HG03108 (cell line): ENCODE measurements around the gene AOX1.
"Not testable (repeated sequence)": the region's sequence is repeated elsewhere in the genome, so short reads cannot be mapped to it uniquely, and the experiment has no call there.

Experiments used
- ATAC-seq: cut with Tn5 transposase; IDR thresholded peaks from one replicate; pipeline ENCODE4 v1.9.1; 2021; ENCODE audit warnings: moderate library complexity; ENCODE audit not compliant: unreplicated experiment

The AOX1 gene

DNA sequence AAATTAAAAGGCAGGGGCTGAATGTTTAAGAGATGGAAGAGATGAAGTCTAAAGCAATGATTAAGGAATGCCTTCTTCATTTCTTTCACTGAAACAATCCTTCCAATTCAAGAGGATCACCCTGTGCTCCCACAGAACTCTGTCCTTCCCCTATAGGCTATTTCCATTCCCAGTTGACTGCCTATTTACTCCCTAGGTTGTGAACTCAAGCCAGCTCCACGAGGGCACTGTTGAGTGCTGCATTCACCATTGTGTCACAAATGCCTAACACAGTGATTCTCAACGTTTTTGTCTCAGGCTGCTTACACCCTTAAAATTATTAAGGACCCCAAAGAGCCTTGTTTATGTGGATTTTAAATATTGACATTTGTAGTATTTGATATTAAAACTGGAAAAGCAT lies 112.4 kb downstream of the AOX1 start:
- no peak for ATAC-seq

DNA sequence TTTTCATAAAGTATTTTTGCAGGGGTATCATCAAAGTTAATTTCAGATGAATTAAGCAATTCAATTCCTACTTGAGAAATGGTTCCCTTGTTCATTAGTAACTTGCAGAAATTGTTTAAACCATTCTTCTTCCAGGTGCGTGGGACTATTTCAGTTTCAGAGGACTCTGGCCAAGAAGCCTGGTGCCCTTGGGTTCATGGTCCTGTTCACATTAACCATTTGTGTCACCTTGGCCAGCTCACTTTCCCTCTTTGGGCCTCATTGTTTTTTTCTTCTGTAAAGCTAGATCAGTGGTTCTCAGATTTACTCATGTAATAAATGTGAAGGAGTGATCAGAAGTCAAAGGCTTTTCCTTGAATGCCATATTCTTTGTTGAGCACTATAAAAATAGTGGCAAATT lies 113.5 kb downstream of the AOX1 start:
- ATAC-seq, result no peak

DNA sequence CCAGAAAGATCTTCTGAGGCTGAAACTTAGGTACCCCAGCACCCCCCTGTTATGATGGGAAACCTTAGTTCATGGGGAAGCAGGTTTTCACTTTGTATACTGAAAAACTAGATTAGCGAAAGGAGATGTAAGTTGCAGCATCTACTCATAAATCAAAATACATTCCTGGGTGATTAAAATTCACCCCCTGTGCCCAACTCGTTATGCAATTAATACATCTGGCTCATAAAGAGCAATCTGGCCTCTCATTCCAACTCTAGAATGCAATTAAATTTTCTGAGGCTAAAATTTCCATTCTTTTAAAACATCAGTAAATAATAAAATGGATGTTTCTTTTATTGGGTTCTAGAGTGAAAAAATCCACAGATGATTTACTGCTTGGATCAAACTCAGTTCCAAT lies 115.0 kb downstream of the AOX1 start:
- no peak for ATAC-seq

DNA sequence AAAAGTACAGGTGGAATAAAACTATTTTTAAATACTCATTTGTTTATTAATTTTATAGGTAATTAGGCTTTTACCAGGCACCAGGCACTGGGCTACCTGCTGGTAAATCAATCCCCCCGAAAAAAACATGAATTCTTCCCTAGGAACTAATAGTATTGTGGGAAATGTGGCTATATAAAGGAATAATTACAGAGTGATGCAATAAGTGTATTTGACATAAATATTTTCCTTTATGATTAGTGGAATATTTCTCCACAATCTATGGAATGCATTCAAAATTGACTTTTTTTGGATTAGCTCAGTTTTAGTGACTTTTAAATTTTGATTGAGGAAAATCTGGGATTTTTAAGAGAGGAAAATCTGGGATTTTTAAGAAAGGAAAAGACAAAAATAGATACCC lies 116.2 kb downstream of the AOX1 start:
- no peak for ATAC-seq

DNA sequence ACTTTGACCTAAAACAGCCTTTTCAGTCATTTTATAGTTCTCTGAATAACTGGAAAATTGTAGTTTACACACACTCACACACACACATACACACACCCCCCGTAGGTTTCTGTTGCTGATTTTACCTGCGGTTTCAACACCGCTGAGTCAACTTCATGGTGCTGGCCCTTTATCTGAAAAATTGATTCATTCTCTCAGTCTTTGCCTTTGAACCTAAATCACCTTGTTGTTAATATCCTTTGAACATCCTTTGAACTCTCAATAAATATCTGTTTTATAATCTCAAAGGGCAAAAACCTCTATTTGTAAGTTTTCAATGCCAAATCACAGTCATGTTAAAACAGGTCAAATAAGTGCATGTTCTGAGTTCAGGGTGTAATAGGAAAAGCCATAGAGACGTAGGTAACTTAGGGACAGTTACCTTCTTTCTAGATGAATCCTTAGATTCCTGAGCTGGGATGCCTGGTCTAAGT lies 116.9 kb downstream of the AOX1 start:
- no peak for ATAC-seq

DNA sequence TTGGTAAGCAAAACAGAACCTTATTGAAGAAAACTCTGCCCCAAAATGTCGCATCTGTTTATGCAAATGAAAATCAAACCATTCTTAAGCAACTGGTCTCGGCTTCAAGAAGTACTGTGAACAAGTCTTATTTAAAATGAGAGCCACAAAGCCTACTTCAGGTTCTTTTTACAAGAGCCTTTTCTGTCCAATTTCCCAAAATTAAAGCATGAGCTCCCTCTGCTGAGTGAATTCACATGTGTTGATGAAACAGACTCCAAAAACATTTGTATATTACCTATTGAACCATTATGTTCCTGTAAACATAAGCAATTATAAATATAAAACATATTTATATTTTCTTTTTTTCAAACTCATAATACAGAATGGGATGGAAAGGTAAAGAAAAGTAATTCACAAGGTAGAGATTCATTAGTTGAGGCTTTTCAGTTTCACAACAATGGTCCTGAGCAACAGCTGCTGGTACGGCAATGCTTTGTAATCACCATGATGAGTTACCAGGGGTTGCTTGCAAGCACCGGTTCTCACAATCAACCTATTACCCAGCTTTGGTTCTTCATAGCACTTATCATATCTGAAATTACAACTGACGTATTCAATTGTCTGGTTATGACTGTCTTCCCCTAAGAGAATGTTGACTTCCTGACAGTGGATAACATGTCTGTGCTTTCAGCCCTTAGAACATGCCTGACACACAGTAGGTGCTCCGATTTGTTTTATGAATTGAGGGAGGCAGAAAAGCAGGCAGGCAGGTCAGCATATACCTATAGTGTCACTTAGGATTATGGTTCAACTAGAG lies 117.5 kb downstream of the AOX1 start:
- no peak for ATAC-seq

DNA sequence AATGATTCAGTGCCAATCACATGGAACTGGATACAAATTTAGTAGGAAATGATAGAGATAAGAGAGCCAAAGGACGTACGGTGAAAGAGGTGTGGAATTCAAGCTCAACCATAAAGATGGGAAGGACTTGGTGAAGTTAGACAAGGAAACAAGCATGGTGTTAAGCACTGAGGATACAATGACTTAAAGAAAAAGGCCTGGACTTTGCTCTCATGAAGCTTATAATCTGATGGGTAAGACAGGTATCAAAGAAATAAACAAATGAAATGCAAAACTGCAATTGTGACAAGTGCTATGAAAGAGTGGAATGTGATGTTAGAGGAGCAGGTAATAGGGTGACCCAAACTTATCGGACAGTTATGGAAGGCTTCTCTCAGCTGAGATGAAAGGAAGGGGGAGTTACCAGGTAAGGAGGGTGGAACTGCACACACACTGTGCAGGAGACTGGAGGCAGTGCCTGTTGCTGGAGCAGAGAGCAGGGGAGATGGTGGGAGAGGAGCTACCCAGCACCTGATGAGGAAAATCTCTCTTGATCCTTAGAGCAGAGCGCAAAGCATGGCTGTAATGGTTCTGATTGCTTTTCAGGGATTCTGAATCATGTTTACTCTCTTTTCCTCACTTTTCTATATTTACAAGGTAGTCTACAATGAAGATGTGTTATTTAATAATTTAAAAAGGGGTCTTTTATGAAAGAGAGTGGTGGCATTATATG lies 118.3 kb downstream of the AOX1 start:
- ATAC-seq, result no peak

DNA sequence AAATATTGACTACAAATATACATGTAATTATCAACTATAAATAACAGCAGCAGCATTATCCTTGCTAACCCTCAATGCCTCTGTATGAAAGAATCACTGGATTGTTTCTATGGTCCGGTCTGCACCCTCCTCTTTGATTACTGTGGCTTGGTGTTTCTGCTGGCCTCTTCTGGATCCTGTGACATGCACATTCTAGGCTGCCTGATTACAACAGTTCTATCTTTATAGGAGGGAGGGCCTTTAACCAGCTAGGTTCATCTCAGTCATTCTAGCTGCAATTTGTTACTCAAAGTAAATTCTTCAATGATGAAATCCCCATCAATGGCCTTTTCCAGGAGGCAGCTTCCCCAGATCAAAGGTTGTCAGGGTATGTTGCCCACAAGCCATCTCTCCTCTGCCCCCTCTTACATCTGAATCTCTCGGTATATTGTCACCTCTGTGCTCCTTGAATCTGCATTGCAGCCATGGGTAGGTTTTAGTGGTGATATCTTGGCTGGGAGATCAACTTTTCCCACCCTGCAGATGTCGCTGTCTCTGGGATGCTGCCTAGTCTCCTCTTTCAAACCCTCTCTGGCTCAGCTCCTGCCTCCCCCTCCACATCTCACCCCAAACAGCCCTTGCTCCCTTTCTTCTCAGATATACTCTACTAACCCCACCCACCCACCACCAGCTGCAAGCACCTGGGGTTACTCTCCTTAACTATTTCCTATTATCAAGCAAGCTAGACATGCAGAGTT lies 119.7 kb downstream of the AOX1 start:
- no peak for ATAC-seq

DNA sequence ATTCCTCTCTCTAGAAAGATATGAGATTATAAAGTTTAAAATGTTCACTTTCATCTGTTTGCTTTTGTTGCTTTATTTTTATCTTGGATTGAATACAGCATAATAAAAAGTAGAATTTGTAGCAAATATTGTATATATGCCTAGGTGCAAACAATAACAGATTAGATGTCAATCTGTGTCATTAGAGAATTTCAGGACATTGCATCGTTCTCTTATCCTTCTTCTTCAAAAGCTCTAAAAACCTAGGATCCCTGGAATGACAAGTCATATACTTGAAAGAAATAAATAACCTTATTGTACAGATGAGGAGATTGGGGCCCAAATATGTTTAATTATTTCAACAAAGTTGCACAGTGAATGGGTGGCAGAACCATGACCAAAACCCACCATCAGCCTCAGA lies 123.1 kb downstream of the AOX1 start:
- ATAC-seq, result no peak

DNA sequence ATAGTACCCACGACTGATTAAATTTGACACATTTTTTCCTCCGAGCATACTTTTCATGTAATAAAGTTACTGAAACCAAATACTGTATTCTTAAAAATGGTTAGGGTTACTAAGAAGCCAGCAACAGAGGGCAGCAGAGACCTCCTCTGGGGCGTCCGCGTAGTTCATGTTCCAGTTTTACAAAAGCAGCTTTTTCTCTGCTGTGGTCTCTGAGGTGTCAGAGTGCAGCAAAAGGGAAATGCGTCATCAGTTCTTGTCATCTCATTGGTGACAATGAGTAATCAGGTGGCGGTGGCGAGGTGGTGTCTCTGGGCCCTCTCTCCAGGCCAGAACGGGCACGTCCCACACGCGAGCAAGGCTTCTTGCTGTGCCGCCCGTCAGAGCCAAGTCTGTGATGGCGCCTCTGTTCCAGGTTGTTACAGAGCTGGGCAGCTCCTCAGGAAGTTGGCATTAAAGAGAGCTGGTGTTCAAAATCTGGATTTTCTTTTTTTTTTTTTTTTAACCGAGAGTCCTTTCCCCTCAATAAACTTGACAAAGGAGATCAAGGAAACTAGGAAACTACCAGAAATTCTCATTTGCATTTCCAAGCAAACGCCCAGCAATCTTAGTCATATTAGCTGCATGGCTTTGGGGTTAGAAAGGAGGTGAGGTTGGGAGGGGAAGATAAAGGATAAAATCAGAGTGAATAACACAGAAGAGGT lies 127.3 kb downstream of the AOX1 start:
- ATAC-seq, result peak; percentile 98

DNA sequence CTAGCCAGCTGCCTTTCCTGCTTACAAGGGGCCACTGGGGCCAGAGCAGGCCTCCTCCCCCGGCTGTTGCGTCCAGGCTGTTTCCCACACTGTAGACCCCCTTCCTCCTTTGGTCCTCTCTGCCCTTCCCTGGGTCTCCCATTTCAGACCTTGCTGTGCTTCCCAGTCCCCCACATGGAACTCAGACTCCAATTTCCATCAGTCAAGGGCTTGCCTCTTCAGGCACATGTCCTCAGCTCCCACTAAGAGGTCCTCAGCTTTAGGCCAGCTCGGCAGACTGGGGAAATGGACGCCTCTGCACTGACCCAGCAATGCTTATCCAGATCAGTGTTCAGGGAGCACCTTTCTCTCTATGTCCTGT lies 127.9 kb downstream of the AOX1 start:
- ATAC-seq, result no peak

DNA sequence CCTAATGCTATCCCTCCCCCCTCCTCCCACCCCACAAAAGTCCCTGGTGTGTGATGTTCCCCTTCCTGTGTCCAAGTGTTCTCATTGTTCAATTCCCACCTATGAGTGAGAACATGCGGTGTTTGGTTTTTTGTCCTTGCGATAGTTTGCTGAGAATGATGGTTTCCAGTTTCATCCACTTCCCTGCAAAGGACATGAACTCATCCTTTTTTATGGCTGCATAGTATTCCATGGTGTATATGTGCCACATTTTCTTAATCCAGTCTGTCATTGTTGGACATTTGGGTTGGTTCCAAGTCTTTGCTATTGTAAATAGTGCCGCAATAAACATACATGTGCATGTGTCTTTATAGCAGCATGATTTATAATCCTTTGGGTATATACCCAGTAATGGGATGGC lies 129.2 kb downstream of the AOX1 start:
- ATAC-seq, result not testable (repeated sequence)

DNA sequence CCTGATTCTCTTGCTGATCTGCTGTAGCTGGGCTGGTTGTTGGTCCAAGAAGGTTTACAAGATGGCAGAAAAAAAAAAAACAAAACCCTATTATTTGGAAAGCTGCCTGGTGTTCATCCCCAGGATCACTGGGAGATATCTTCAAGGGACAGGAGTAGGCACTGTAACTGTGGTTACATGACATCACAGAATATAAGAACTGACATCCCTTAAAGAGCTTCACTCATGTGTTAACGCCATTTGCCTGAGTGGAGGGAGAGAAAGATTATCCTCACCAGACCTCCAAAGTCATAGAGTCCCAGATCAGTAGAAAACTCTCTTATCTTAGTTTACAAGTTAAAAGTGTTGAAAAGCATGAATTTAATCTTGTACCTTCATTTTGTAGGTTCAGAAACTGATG lies 130.6 kb downstream of the AOX1 start:
- no peak for ATAC-seq
